HG03064 (cell line): ENCODE measurements around the gene HIVEP3.

Experiments used
- ATAC-seq: cut with Tn5 transposase; IDR thresholded peaks from one replicate; pipeline ENCODE4 v1.9.1; 2021; ENCODE audit warnings: low read depth; ENCODE audit not compliant: unreplicated experiment

Gene HIVEP3

GRCh38 chr1:41515131-41515678 is 403.5 kb downstream of the HIVEP3 start:
- no peak for ATAC-seq

- ATAC-seq: no peak
Measured at GRCh38 chr1:41514381-41514780, 404.3 kb downstream of the HIVEP3 start.

GRCh38 chr1:41513383-41513735 is 405.4 kb downstream of the HIVEP3 start:
- ATAC-seq: no peak

GRCh38 chr1:41512701-41513382 is 405.9 kb downstream of the HIVEP3 start:
- ATAC-seq: no peak

GRCh38 chr1:41511239-41511540 is 407.5 kb downstream of the HIVEP3 start:
- ATAC-seq: no peak

- ATAC-seq: no peak
Measured at GRCh38 chr1:41510531-41511238, 408.0 kb downstream of the HIVEP3 start.

- ATAC-seq: no peak
Measured at GRCh38 chr1:41509270-41509671, 409.5 kb downstream of the HIVEP3 start.

GRCh38 chr1:41508290-41508689 is 410.4 kb downstream of the HIVEP3 start:
- no peak for ATAC-seq

GRCh38 chr1:41507836-41508235 is 410.9 kb downstream of the HIVEP3 start:
- no peak for ATAC-seq

GRCh38 chr1:41507110-41507720 is 411.5 kb downstream of the HIVEP3 start:
- ATAC-seq: no peak

GRCh38 chr1:41504114-41505035 is 414.3 kb downstream of the HIVEP3 start:
- no peak for ATAC-seq

- no peak for ATAC-seq
Measured at GRCh38 chr1:41503538-41504113, 415.1 kb downstream of the HIVEP3 start.

GRCh38 chr1:41502912-41503311 is 415.8 kb downstream of the HIVEP3 start:
- ATAC-seq: no peak

- ATAC-seq: no peak
Measured at GRCh38 chr1:41501581-41501980, 417.1 kb downstream of the HIVEP3 start.

GRCh38 chr1:41500781-41501518 is 417.8 kb downstream of the HIVEP3 start:
- ATAC-seq: no peak

GRCh38 chr1:41500378-41500777 is 418.3 kb downstream of the HIVEP3 start:
- no peak for ATAC-seq

GRCh38 chr1:41499591-41499990 is 419.1 kb downstream of the HIVEP3 start:
- ATAC-seq: no peak

- no peak for ATAC-seq
Measured at GRCh38 chr1:41498804-41499203, 419.9 kb downstream of the HIVEP3 start.

GRCh38 chr1:41498391-41498790 is 420.3 kb downstream of the HIVEP3 start:
- no peak for ATAC-seq
